ENCODE measurements around the gene TMEM87A.

GRCh38 chr15:42190370-42190769 is 82.9 kb downstream of the TMEM87A start:
- no peak for TF ChIP-seq POLR2A (IDR thresholded peaks at IDR 0.05)
- TF ChIP-seq CTCF (IDR thresholded peaks at IDR 0.05): no peak

Measured in stomach (tissue), 4 donors.